ENCODE data around the gene KLHDC3. TPM values are rescaled to one million over a fixed set of nuclear protein-coding genes. Genes with fewer than 3 reads are reported as not detected.

Gene KLHDC3
- total and polyA plus RNA-seq, 2 of the 8 experiments (the other 6 are each of a cell fraction or from before 2014, with no cell fraction given), result 181 to 203 TPM

DNA sequence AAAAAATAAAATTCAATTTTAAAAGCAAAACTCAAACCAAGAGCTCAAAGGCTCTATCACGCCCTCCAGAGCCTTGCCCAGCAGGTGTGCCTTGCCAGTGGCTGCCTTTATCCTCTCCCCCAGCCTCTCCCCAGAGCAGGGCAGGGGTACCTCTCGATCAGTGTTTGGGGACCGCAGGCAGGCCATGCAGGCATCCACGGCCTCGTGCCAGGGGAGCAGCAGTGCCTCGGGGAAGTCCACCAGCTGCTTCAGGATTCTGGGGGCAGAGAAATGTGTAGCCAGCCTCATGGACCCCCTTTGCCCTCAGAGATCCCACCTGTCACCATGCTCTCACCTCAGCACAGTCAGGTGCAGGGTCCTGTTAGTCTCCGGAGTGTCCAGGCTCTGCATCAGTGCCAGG lies 33.9 kb downstream of the KLHDC3 start (continued):
- TF ChIP-seq BCL11A (IDR thresholded peaks at IDR 0.05; ENCODE audit: low read depth in 2 of 2, low read length in 2 of 2), result no peak

Data from H1 (cell line).